HepG2 (cell line): ENCODE measurements around the gene SGCD. TPM values are rescaled to one million over a fixed set of nuclear protein-coding genes. Genes with fewer than 3 reads are reported as not detected.

Source experiments
- ATAC-seq: fragments of 200-7000 bp; cut with Tn5 transposase; 3 replicates; pipeline ENCODE4 v1.9.1; 2020; ENCODE audit warnings: mild to moderate bottlenecking, moderate library complexity
- BruUV-seq: library from RNA; stranded (reverse); fragments of 400-500 nt; replicated peaks from 2 replicates; lab custom pipeline; 2021; lab: Mats Ljungman, UMichigan
- CTCF ChIA-PET: fragments of 300-600 bp; formaldehyde crosslinking; extraction: SDS; loops from one replicate; lab custom pipeline; 2021; ENCODE audit warnings: low total read pairs, inconsistent platforms, low intra/inter-chr PET ratio; lab: Yijun Ruan, JAX
- POLR2A ChIA-PET: fragments of 350-600 bp; sonication (Branson Sonifier 250); formaldehyde crosslinking; loops from one replicate; lab custom pipeline; 2020; ENCODE audit warnings: antibody characterized with exemption, inconsistent platforms; lab: Yijun Ruan, JAX
- DNase-seq: peaks from one replicate; pipeline ENCODE4 v3.0.0-alpha.2; 2015; ENCODE audit warnings: low spot score
- FAIRE-seq: peaks from 3 replicates; lab custom pipeline; 2011; peaks lifted over from hg19 to GRCh38; lab: Jason Lieb, UNC
- H2AFZ ChIP-seq: one replicate; pipeline ENCODE4 v1.6.1; 2011; ENCODE audit warnings: low read length, inconsistent platforms
- H3K27ac ChIP-seq: fragments of 300-600 bp; 3 replicates; pipeline ENCODE4 v1.8.0; 2011; ENCODE audit warnings: mixed run types, mild to moderate bottlenecking, mixed read lengths, low read length, inconsistent platforms; ENCODE audit not compliant: insufficient read depth; ENCODE audit errors: extremely low read length
- H3K27me3 ChIP-seq, 2 experiments: fragments of 200-600 bp in 1 of 2; 2 replicates in 1 of 2; 3 replicates in 1 of 2; pipeline versions ENCODE4 v1.6.0 to v1.8.0; 2011; ENCODE audit warnings: low read length in 2 of 2, mild to moderate bottlenecking in 2 of 2, moderate library complexity in 2 of 2, inconsistent platforms in 1 of 2; ENCODE audit not compliant: insufficient read depth in 2 of 2, control insufficient read depth in 1 of 2
- H3K36me3 ChIP-seq, 2 experiments: fragments of 200-600 bp in 1 of 2; replicated peaks in 1 of 2; 2 replicates in 1 of 2; 3 replicates in 1 of 2; pipeline versions ENCODE4 v1.5.1 to v1.8.0; 2011; ENCODE audit warnings: low read length in 2 of 2, inconsistent platforms in 1 of 2; ENCODE audit not compliant: insufficient read depth in 2 of 2, control insufficient read depth in 1 of 2
- H3K4me1 ChIP-seq: 2 replicates; pipeline ENCODE4 v1.5.1; 2012; ENCODE audit warnings: low read length, inconsistent platforms; ENCODE audit not compliant: insufficient read depth
- H3K4me2 ChIP-seq: 2 replicates; pipeline ENCODE4 v1.6.0; 2011; ENCODE audit warnings: low read depth, low read length, inconsistent platforms
- H3K4me3 ChIP-seq, 3 experiments: fragments of 200-600 bp in 1 of 3; sonication (generic), shearing (Covaris generic) in 1 of 3; replicated peaks in 1 of 3; 2 replicates each; pipeline ENCODE4 v1.5.1; 2011 to 2016; ENCODE audit warnings: low read length in 3 of 3, inconsistent platforms in 2 of 3, low read depth in 2 of 3, mild to moderate bottlenecking in 2 of 3, control low read depth in 1 of 3, mixed read lengths in 1 of 3; ENCODE audit not compliant: insufficient read depth in 1 of 3
- H3K79me2 ChIP-seq: one replicate; pipeline ENCODE4 v1.6.1; 2011; ENCODE audit warnings: low read length, inconsistent platforms; ENCODE audit not compliant: insufficient read depth
- H3K9ac ChIP-seq: 2 replicates; pipeline ENCODE4 v1.6.0; 2011; ENCODE audit warnings: mild to moderate bottlenecking, low read depth, low read length, inconsistent platforms; ENCODE audit not compliant: insufficient read depth
- H3K9me3 ChIP-seq: 2 replicates; pipeline ENCODE4 v1.5.1; 2012; ENCODE audit warnings: mild to moderate bottlenecking, low read length
- H4K20me1 ChIP-seq: 2 replicates; pipeline ENCODE4 v1.6.0; 2011; ENCODE audit warnings: inconsistent platforms, mild to moderate bottlenecking, low read length, moderate library complexity; ENCODE audit not compliant: insufficient read depth
- KMT2A ChIP-seq: sonication (generic); formaldehyde crosslinking; IDR thresholded peaks from 2 replicates; pipeline ENCODE4 v1.4.0; 2020; ENCODE audit warnings: missing genetic modification reagents
- MAFF ChIP-seq: IDR thresholded peaks from 2 replicates; pipeline ENCODE4 v1.6.1; 2011; ENCODE audit warnings: low read depth, low read length, improper control_type of control experiment
- MAFK ChIP-seq, 2 experiments: IDR thresholded peaks in 1 of 2; conservative IDR thresholded peaks in 1 of 2; 2 replicates each; pipeline ENCODE4 v1.6.1; 2011; ENCODE audit warnings: improper control_type of control experiment in 2 of 2, low read length in 2 of 2
- MTA1 ChIP-seq: sonication (generic); formaldehyde crosslinking; IDR thresholded peaks from 2 replicates; pipeline ENCODE4 v1.4.0; 2020; ENCODE audit warnings: missing genetic modification reagents, mild to moderate bottlenecking, borderline replicate concordance
- NCOR1 ChIP-seq: fragments of 200-600 bp; sonication (generic); IDR thresholded peaks from 2 replicates; pipeline ENCODE4 v1.7.0; 2017; ENCODE audit warnings: antibody characterized with exemption, low read length, borderline replicate concordance
- TCF12 ChIP-seq, 2 experiments: fragments of 450-650 bp in 1 of 2; sonication (generic) in 1 of 2; formaldehyde crosslinking in 1 of 2; IDR thresholded peaks; 2 replicates each; pipeline versions ENCODE4 v1.6.1 to v1.8.0; 2017 to 2022; ENCODE audit warnings: antibody characterized with exemption in 1 of 2, mild to moderate bottlenecking in 1 of 2, missing genetic modification reagents in 1 of 2, moderate library complexity in 1 of 2
- ZNF558 ChIP-seq: sonication (generic); formaldehyde crosslinking; IDR thresholded peaks from 2 replicates; pipeline ENCODE4 v1.9.0; 2022; ENCODE audit warnings: mild to moderate bottlenecking, missing genetic modification reagents, borderline replicate concordance
- WGBS: methylation state at CpG from one replicate; pipeline ENCODE4 v1.1.6; 2017; ENCODE audit warnings: low lambda C conversion rate; 5-methylcytosine and 5-hydroxymethylcytosine counted together
- in situ Hi-C: cut with HindIII; loops from 2 replicates; pipeline ENCODE4 v1.10.0; 2017; ENCODE audit warnings: low pct_unique_long_range_greater_than_20kb; ENCODE audit not compliant: extremely low pct_ligation_motif_present
- intact Hi-C: fragments of 100-400 bp; cut with micrococcal nuclease; formaldehyde crosslinking; loops from one replicate; pipeline ENCODE4 v1.10.0; 2022; ENCODE audit not compliant: unreplicated experiment
- polyA plus RNA-seq, 8 experiments: library from polyadenylated mRNA; depleted of rRNA in 3 of 8; stranded (reverse) in 7 of 8; unstranded in 1 of 8; fragments of >200 nt; fragmentation: Illumina TruSeq in 4 of 8; extraction: Trizol in 4 of 8; gene quantifications; 2 replicates each; pipeline versions ENCODE4 v1.2.1 to v1.2.3, GENCODE V29; 2011 to 2016; ENCODE audit warnings: low read depth in 4 of 8, missing spikeins in 1 of 8, mixed read lengths in 1 of 8; ENCODE audit not compliant: insufficient read depth in 1 of 8
- total RNA-seq, 5 experiments: library from RNA; depleted of rRNA; stranded (reverse); fragments of >200 nt; fragmentation: Illumina TruSeq; extraction: Trizol; gene quantifications; 2 replicates each; pipeline ENCODE4 v1.2.3, GENCODE V29; 2016; ENCODE audit warnings: low read depth in 1 of 5
- TF ChIP-seq, protein P1 (sequence below): sonication (generic); formaldehyde crosslinking; IDR thresholded peaks from 2 replicates; pipeline ENCODE4 v1.4.0; 2020; ENCODE audit warnings: missing genetic modification reagents
- TF ChIP-seq, protein P2 (sequence below): sonication (generic); formaldehyde crosslinking; IDR thresholded peaks from 2 replicates; pipeline ENCODE4 v1.9.0; 2021; ENCODE audit warnings: missing genetic modification reagents, mild to moderate bottlenecking, borderline replicate concordance

The SGCD gene
- total and polyA plus RNA-seq, 2 of the 13 experiments (the other 11 are each of a cell fraction or from before 2014, with no cell fraction given), result not detected

DNA sequence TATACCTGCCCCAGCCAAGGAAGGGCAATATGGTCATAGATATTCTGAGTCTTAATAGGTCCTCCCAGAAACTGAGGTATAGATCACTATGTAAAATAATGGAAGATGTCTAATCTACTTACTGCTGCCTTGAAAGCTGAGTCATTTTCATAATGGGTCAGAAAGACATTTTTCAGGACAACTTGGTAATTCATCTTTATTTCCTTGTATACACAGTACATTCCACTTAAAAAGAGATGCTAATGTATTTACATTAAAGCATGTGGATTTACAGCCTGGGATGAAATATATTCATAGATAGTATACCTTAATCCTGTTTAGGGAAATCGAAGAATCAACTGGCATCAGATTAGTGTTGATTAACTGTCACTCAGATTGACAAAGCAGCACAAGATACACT lies 304.0 kb downstream of the SGCD start (continued):
- no peak for TF ChIP-seq KMT2A
- TF ChIP-seq ZNF558, result no peak
- no peak for TF ChIP-seq MTA1 (CRISPR knock-in tag)
- TF ChIP-seq, protein P1, sequence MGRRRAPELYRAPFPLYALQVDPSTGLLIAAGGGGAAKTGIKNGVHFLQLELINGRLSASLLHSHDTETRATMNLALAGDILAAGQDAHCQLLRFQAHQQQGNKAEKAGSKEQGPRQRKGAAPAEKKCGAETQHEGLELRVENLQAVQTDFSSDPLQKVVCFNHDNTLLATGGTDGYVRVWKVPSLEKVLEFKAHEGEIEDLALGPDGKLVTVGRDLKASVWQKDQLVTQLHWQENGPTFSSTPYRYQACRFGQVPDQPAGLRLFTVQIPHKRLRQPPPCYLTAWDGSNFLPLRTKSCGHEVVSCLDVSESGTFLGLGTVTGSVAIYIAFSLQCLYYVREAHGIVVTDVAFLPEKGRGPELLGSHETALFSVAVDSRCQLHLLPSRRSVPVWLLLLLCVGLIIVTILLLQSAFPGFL (CRISPR knock-in tag), result no peak
- no peak for TF ChIP-seq NCOR1
- no peak for TF ChIP-seq TCF12 (IDR thresholded peaks at IDR 0.05)
- TF ChIP-seq TCF12 (CRISPR knock-in tag; IDR thresholded peaks at IDR 0.05), result no peak
- TF ChIP-seq, all 625 proteins: peak for 0

DNA sequence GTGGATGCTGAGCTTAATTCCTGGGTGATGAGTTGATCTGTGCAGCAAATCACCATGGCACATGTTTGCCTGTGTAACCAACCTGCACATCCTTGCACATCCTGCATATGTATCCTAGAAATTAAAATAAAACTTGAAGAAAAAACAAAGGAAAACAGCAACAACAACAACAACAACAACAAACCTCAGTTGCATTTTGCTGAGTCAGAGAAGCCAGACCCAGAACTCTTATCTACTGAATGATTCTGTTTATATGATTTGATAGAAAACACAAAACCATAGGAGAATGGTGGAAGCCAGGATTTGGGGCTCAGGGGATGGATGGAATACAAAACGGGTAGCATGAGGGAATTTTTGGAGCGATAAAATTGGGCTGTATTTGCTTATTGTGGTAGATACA lies 307.3 kb downstream of the SGCD start:
- Histone ChIP-seq H2AFZ (no peak overlapping the region), H3K4me1 (no peaks in the 10 kb centered on the region), H3K27me3 (no peaks in the 10 kb centered on the region), H3K4me3 (no peak overlapping the region), H3K36me3 (no peaks in the 10 kb centered on the region), H3K9me3 (no peaks in the 10 kb centered on the region), H3K27ac (no peak overlapping the region), H4K20me1 (no peaks in the 10 kb centered on the region), H3K79me2 (no peaks in the 10 kb centered on the region), H3K4me2 (no peak overlapping the region), H3K9ac (no peak overlapping the region)
- in situ Hi-C loops (no loop called here), intact Hi-C loops (no loop called here)
- no peak for DNase-seq
- no TSS peak for BruUV-seq
- ChIA-PET CTCF (no interaction called here), POLR2A (no interaction called here)
- TF ChIP-seq MAFF, result peak; percentile 52
- TF ChIP-seq, protein P2, sequence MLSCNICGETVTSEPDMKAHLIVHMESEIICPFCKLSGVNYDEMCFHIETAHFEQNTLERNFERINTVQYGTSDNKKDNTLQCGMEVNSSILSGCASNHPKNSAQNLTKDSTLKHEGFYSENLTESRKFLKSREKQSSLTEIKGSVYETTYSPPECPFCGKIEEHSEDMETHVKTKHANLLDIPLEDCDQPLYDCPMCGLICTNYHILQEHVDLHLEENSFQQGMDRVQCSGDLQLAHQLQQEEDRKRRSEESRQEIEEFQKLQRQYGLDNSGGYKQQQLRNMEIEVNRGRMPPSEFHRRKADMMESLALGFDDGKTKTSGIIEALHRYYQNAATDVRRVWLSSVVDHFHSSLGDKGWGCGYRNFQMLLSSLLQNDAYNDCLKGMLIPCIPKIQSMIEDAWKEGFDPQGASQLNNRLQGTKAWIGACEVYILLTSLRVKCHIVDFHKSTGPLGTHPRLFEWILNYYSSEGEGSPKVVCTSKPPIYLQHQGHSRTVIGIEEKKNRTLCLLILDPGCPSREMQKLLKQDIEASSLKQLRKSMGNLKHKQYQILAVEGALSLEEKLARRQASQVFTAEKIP (CRISPR knock-in tag), result no peak
- peak in 1 of 2 experiments; percentile 66; a peak in 2 of 4 replicates for TF ChIP-seq MAFK (conservative IDR thresholded peaks at IDR 0.05 in 1 of 2, IDR thresholded peaks at IDR 0.05 in 1 of 2; ENCODE audit: low read length in 2 of 2)
- no peak for FAIRE-seq
- WGBS, result 0% methylated on average over 2 of the region's 2 CpGs
- ATAC-seq, result no peak
